GM21381 (cell line): ENCODE measurements around the gene OSGIN1.

Source experiments
- ATAC-seq: cut with Tn5 transposase; IDR thresholded peaks from one replicate; pipeline ENCODE4 v1.9.1; 2021; ENCODE audit warnings: mild to moderate bottlenecking, moderate library complexity; ENCODE audit not compliant: unreplicated experiment

Gene OSGIN1

DNA sequence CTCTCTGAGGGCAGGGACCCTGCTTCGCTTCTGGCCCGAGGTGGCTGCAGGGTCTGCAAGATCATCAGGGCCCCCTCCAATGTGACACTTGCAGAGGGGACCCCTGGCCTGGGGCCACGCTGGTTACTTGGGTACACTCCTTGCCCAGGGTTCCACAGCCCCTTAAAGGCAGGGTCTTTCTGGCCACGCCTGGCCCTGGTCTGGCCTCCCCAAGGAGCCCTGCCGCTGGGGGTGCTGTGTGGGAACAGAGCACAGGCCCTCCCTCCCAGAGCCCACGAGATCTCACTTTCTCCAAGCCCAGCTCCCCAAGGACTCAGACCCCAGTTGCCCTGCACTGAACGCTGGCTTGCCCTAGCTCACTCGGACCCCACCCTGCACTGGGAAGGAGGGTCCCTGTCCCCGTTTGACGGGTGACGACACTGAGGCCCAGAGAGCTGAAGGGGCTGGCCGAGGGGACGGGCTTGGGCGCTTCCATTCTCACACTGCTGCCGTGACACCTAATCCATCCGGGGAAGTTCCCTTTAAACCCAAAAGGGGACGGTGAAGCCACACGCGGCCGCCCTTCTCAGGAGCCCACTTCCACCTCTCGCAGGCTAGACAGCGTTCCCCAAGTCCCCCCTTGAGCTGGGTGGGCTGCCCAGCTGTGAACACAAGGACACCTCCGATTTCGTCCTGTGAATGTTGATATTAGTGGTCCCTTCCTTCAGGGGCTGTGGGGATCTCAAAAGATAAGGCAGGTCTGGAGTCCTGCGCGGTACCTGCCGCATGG lies 26.9 kb upstream of the OSGIN1 start:
- ATAC-seq, result no peak

- ATAC-seq, result peak; percentile 69
These were observed 26.2 kb upstream of the OSGIN1 start for GRCh38 chr16:83926726-83927397.

DNA sequence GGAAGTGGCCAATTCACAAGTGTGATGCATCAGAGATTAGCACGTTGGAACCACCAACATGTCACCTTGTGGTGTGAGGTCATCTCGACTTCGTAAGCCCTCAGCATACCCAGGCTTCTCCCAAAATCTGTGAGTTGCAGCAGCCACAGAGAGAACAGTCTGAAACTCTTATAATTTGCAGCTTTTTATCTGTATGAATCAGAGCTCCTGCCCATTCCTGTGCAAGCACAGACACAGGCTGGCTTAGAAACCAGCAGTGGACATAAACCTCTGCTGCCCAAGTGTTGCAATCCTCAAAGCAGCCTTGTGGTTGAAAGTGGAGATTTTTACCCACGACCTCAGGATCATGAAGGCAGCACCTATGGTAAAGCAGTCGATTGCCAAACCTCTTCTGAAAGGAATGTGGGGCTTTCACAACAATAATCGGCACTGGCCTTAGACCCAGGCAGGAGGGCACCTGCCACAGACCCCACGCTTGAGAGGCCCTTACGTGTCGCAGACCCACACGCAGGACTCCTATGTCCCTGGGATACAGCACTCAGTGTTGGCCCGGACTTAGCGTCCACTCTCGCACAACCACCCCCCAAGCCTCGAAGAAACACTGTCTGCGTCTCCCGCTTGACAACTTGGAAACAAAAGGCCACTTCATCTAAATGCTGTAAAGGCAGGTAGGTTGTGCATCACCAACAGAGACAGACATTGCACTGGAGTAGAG lies 24.5 kb upstream of the OSGIN1 start:
- no peak for ATAC-seq

- no peak for ATAC-seq
These were observed 23.1 kb upstream of the OSGIN1 start for GRCh38 chr16:83929811-83930555.

- ATAC-seq, result no peak
These were observed 22.1 kb upstream of the OSGIN1 start for GRCh38 chr16:83930730-83931500.

DNA sequence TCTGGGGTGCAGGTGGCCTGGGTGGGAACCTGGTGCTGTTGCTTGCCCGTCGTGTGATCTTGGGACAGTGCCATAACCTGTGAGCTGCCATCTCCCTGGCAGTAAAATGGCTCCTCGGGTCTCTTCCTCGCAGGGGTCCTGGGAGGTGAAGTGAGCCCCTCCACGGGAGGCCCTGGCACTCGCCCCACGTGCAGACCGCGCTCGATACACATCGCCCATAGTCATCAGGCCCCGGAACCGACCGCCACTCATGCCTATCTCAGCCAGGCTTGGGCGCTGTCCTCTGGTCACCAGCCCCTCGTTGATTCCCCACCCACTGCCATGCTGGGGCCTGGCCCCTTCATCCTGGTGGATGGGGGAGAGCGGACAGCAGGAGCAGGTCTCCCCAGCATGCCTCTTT lies 21.5 kb upstream of the OSGIN1 start:
- no peak for ATAC-seq

- ATAC-seq, result no peak
These were observed 20.7 kb upstream of the OSGIN1 start for GRCh38 chr16:83932304-83932703.

DNA sequence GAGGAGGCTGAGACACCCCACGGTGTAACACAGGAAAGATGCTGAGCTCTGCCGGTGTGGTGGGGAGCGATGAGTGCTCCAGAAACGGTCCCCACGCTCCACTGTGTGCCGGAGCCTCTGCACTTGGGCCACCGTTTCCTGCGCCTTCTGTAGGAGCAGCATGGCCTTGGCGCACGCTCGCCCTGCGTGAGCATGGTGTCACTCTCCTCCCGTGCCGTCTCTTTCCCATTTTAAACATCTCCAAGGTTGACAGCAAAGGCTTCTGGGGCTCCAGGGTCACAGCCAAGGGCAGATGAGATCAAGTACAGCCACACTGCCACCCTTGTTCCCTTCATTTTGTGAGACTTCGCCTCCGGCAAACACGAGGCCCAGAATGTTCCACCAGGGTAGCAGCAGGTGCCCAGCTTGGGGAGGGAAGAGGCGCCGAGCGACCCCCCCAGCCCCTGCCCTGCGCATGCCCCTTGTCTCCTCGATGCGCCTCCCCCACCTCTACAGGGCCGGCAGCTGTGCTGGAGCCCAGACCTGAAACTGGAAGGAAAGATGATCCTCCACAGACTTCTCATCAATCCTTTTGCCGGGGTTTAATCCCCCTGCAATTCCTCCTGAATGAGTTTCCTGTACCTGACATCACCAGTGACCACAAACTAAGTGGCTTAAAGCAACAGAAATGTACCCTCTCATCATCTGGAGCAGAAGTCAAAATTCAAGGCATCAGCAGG lies 19.9 kb upstream of the OSGIN1 start:
- no peak for ATAC-seq

GRCh38 chr16:83933885-83934683 lies 19.0 kb upstream of the OSGIN1 start:
- no peak for ATAC-seq

GRCh38 chr16:83934684-83934977 lies 18.4 kb upstream of the OSGIN1 start:
- ATAC-seq, result no peak

DNA sequence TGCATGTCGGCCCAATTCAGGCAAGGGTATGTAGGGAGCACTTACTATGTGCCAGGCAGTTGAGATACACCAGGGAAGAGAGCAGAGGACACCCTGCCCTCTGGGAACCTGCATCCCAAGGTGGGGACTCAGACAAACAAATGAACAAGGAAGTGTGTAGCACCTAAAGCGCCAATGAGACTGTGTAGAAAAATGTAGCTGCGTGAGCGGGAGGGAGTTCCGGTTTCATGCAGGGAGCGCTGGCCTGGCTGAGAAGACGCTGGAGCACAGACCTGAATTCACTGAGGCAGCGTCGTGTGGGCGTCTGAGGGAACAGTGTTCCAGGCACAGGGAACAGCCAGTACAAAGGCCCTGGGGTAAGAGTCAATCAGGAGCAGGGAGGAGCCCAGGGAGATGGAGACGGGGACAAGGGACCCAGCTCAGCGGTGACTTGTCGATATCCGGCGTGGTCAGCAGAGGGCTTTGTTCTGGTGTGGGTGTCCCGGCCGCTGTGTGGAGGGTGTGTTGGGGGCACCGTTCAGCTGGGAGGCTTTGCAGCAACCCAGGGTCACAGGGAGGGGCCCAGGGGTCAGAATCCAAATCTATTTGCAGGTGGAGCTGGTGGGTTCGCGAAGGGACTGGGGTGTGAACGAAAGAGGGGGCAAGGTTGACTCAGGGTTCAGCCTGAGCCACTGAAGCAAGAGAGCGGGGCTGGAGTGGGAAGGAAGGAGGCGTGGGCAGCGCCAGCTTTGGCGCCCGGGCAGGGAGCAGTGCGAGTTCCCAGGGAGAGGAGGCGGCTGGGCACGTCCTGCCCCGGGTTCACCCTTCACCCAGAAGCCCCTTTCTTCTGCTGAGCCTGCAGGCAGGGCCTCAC lies 17.8 kb upstream of the OSGIN1 start:
- ATAC-seq, result no peak

DNA sequence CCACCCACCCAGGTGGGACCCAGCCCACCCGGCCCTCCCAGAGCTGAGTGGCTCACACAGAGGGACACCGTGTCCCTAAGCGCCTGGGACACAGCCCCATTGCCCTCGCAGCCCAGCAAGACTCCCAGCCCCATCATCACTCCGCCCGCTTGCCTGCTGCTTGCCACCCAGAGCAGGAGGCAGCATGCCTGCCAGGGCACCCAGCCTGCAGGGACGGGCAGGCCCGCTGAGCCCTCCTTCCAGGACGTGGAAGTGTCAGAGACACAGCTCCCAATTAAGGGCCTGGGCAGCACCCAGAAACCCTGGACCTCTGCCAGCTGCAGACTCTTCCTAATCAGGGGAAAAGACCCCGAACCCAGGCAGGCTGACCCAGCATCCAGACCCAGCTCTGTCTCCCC lies 17.2 kb upstream of the OSGIN1 start:
- ATAC-seq, result no peak

GRCh38 chr16:83936581-83937165 lies 16.4 kb upstream of the OSGIN1 start:
- ATAC-seq, result no peak

- no peak for ATAC-seq
These were observed 15.8 kb upstream of the OSGIN1 start for GRCh38 chr16:83937267-83937666.

DNA sequence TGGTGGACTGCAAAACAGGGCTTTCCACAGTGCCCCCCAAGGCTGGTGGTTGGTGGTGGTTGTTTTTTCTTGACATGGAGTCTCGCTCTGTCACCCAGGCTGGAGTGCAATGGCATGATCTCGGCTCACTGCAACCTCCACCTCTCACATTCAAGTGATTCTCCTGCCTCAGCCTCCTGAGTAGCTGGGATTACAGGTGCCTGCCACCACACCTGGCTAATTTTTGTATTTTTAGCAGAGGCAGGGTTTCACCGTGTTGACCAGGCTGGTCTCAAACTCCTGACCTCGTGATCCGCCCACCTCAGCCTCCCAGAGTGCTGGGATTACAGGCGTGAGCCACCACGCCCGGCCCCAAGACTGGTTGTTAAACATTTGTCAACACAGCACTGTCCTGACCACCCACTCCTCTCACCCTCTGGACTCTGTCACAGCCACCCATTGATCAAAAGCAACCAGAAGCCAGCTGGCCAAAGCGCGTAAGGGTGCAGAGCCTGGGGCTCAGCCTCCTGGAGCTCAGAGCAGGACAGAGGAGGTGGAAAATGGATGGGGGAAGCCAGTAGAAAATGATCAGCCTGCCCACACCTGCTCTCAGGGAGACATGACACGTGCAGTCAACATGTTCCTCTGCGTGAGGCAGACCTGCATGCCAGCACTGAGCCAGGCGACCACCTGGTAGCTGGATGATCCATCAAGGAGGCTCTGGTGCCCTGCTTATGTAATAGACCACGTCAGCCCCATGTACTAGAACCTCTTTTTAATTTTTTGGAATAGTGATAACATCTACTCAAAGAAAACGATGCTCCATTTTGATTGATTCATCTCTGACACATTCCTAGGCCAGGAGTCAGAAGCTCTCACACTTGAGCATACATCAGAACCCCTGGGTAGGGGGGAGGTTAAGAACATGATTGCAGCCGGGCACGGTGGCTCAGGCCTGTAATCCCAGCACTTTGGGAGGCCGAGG lies 14.8 kb upstream of the OSGIN1 start:
- no peak for ATAC-seq

DNA sequence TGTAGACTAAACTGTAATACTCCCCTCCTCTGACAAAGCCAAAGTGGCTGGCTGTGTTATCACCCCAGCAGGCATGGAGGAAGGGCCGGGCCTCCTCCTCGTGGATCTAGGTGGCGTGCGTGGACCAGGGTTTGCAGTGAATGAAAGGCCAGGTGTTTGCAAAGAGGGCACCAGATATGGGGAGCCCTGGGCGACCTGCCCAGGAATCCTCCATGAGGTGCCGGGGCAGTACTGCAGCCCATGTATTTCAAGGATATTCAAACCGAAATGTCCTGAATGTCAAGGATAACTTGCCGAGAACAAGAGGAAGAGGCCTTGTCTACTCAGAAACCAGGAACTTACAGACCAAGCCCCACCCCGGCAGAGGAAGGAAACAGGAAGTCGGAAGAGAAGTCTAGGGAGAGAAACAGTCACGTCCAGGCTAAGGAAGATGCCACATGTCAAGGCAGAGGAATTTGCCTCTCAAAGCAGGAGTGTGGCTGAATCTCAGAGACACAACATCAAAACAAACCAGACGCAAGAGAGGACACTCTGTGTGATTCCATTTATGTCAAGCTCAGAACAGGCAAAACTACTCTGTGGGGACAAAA lies 13.7 kb upstream of the OSGIN1 start:
- ATAC-seq, result no peak
